Activated CD8-positive, alpha-beta memory T cell treated with anti-CD3 and anti-CD28 coated beads, Interleukin-2, amount 50 U/mL, for 24 hours (primary cell): ENCODE results near the gene PAF1.
A peak's percentile ranks its signal among the peaks of the same experiment; 100 is the strongest.

Source experiments
- DNase-seq: peaks from one replicate; pipeline ENCODE4 v3.0.0-alpha.2; 2020; ENCODE audit errors: extremely low read depth

The PAF1 gene

DNA sequence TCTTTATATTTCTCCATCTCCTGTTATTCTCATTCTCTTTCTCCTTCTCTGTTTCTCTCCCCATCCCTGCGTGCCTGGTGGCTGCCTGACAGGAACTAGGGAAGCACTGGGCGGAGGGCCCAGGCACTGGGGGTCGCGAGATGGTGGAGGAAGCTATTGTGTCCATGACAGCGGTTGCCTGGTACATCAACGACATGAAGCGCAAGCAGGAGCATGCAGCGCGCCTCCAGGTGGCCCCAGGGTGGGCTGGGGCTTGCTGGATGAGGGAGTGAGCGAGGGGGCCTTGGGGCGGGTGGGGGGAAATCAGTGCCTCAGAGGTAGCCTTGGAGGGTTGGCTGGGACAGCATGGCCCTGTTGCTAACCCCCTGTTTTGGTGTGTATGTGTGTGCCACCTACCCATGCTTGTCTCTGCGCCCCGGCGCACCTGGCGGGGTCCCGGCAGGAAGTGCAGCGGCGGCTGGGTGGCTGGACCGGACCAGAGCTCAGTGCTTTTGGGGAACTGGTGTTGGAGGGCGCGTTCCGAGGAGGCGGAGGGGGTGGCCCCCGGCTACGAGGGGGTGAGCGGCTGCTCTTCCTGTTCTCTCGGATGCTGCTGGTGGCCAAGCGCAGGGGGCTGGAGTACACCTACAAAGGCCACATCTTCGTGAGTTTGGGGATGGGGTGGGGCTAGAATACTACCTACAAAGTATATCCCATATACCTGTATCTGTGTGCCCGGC is 26.7 kb upstream of the PAF1 start:
- DNase-seq: no peak

- no peak for DNase-seq
These were observed 25.5 kb upstream of the PAF1 start for GRCh38 chr19:39416152-39417120.

- no peak for DNase-seq
These were observed 24.5 kb upstream of the PAF1 start for GRCh38 chr19:39415111-39416046.

GRCh38 chr19:39413911-39414608 is 23.2 kb upstream of the PAF1 start:
- no peak for DNase-seq

DNA sequence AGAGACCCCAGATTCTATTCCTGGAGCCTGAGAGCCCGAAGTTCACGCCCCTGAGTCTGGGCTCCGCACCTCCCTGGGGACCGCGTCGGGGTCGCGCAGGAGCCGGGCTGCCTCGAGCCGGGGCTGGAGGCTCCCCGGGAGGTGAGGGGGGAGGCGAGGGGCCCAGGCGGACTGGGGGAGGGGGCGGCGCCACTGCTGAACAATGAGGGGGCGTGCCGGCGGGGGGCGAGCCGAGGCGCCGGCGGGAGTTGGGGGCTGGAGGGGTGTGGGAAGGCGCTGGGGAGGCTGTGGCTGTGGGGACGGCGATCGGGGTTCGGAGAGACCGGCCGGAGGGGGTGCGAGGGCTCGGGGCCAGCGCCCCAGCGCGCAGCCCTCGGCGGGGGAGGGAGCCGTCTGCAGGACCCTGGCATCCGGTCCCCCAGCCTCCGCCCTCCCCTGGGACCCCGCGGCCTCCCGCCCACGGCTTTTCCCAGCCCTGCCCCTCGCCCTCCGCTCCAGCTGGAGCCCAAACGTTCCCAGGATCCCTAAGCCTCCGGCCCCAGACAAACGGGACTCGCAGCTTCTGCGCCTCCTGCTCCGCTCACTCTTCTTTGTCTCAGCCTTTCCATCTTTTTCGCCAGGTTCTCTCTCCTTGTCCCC is 22.5 kb upstream of the PAF1 start:
- DNase-seq: no peak

DNA sequence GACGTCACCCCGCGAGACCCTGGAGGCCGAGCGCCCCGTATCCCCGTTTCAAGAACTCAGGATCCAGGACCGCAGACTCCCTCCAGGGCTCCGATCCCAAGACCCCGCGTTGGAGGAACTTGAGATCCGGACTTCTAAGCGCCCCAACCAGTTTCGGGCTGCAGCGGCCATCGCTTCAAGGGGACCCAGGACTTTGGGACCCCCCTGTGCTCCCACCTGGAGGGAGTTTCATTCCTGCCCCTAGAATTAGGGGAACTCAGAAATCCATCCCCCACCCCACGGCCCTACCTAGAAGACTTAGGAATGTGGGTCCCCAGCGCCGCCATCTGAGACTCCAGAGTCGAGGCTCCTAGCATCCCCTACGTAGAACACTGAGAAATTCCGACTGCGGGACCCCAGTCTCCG is 22.0 kb upstream of the PAF1 start:
- DNase-seq: no peak

DNA sequence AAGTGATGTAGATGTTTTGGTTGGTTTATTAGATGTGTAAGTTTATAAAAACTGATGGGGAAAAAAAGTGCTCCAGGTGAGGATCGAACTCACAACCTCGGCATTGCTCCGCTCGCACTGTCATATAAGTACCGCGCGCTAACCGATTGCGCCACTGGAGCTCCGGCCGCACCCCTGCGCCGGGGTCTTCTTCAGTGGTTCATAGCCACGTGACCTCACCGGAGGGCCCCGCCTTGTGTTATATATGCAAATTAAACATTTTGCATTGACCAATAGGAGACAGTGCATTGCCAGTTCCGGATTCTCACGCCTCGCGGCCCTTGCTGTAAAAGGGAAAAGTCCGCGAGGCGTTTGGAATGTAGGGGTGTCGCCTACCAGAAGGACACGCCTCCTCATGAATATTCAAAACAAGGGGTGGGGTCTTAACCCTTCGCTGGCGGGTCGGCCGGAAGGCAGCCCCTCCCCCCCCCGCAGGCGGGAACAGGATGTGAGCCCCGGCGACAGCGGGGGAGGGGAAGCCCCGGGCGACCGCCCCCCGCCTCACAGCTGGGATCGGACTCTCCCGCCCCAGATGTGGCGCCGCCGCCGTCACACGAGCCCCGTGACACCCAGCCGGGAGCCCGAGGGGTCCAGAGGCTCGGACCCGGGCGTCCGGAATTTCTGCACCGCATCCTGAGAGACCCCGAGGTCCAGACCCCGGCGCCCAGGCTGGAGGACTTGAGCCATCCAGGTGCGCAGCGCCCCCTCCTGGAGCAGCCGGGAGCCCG is 21.4 kb upstream of the PAF1 start, which contains the start of gene PLEKHG2:
Gene PLEKHG2, plus strand, starts transcription at position 570 of the 767 bp plus-strand sequence. CDS start 1,418 bp downstream, outside the sequence.
- peak; percentile 91 for DNase-seq

DNA sequence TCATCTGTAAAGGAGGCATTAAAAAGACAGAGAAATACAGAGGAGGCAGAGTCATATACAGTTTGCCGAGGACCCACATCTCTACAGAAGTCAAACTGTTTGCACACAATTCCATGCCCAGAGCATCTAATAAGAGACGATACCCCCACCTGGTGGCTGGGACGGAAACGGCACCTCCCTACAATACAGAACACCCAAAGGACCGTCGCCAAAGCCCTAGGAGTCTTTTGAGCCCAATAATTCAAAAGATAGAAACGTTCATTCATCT is 20.9 kb upstream of the PAF1 start:
- DNase-seq: peak; percentile 80

DNA sequence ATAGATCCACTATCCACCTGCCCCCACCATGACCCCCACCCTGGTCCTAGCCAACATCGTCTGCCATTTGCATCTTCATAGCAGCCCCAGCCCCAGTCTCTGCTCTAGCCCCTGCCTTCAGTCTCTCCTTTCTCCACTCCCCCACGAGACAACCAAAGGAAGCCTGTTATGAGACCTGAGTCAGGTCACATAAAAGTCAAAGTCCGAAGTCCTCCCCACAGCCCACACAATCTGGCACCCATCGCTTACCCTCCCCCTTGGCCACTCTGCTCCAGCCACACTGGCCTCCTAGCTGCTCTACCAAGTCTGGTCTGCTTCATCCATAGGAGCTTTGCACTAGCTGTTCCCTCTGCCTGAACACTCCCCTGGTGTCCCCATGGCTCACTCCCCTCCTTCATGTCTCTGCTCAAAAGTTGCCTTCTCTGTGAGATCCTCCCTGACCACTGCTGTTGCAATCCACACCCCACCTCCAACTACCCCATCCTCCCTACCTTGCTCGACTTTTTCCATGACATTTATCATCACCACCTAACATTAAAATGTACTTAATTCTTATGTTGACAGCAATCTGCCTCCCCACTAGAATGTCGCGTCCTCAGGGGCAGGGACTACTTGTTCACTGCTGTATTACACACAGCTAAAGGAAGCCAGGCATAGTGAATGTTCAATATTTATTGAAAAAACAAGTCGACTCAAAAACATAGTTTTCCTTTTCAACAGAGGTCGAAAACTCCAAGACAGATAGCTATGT is 20.4 kb upstream of the PAF1 start:
- no peak for DNase-seq

GRCh38 chr19:39410831-39411080 is 19.9 kb upstream of the PAF1 start:
- DNase-seq: no peak

- DNase-seq: no peak
These were observed 19.3 kb upstream of the PAF1 start for GRCh38 chr19:39410017-39410830.

- no peak for DNase-seq
These were observed 18.5 kb upstream of the PAF1 start for GRCh38 chr19:39409208-39410016.

- no peak for DNase-seq
These were observed 17.7 kb upstream of the PAF1 start for GRCh38 chr19:39408392-39409207.

DNA sequence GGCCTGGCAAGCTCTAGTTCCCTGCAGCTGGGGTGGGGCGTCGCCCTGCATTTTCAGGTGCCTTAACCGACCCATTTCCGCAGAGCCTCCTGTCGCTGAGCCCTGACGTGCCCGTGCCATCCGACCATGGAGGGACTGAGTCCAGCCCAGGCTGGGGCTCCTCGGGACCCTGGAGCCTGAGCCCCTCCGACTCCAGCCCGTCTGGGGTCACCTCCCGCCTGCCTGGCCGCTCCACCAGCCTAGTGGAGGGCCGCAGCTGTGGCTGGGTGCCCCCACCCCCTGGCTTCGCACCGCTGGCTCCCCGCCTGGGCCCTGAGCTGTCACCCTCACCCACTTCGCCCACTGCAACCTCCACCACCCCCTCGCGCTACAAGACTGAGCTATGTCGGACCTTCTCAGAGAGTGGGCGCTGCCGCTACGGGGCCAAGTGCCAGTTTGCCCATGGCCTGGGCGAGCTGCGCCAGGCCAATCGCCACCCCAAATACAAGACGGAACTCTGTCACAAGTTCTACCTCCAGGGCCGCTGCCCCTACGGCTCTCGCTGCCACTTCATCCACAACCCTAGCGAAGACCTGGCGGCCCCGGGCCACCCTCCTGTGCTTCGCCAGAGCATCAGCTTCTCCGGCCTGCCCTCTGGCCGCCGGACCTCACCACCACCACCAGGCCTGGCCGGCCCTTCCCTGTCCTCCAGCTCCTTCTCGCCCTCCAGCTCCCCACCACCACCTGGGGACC is 16.9 kb upstream of the PAF1 start:
- DNase-seq: no peak

DNA sequence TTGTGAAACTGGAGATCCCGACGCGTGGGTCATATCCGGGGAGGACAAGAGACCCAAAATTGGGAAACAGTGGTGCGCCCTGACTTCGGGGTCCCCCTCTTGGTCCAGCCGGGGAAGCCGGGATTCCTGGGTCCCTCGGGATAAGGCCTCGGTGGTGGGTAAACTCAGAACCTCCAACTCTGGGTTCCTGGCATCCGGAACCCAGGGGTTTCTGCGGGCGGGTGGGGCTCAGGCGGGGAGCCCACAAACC is 16.4 kb upstream of the PAF1 start:
- no peak for DNase-seq

GRCh38 chr19:39406656-39407409 is 15.9 kb upstream of the PAF1 start, which contains the start of gene ZFP36:
TSS of gene ZFP36 (plus strand) at chr19:39406847. CDS start at chr19:39406905, 58 bp downstream.
- no peak for DNase-seq
